A673 (cell line): ENCODE results near the gene CCDC127. TPM values are rescaled to one million over a fixed set of nuclear protein-coding genes. Genes with fewer than 3 reads are reported as not detected.

ENCODE experiments used
- BruUV-seq: library from RNA; stranded (reverse); fragments of 400-500 nt; replicated peaks from 2 replicates; lab custom pipeline; 2021; lab: Mats Ljungman, UMichigan
- CTCF ChIA-PET: fragments of 300-600 bp; sonication (Branson Sonifier 250); formaldehyde crosslinking; loops from one replicate; lab custom pipeline; 2022; ENCODE audit warnings: antibody characterized with exemption; lab: Charles Lee
- POLR2A ChIA-PET: fragments of 300-600 bp; sonication (Branson Sonifier 250); formaldehyde crosslinking; loops from one replicate; lab custom pipeline; 2022; ENCODE audit warnings: antibody characterized with exemption; ENCODE audit not compliant: low non-redundant PET; lab: Charles Lee
- DNase-seq: peaks from one replicate; pipeline ENCODE4 v3.0.0-alpha.2; 2015; ENCODE audit warnings: low spot score
- H3K27ac ChIP-seq: fragments of 200-600 bp; sonication (generic); 2 replicates; pipeline ENCODE4 v1.5.1; 2016; ENCODE audit warnings: mixed run types, low read depth, mild to moderate bottlenecking, mixed read lengths, antibody characterized with exemption, low read length; ENCODE audit not compliant: poor library complexity, severe bottlenecking
- H3K27me3 ChIP-seq: fragments of 200-600 bp; sonication (generic); replicated peaks from 2 replicates; pipeline ENCODE4 v1.6.1; 2017; ENCODE audit warnings: mixed run types, low read depth, mild to moderate bottlenecking, mixed read lengths, antibody characterized with exemption, low read length; ENCODE audit not compliant: insufficient read depth, poor library complexity
- H3K36me3 ChIP-seq: fragments of 200-600 bp; sonication (generic); 2 replicates; pipeline ENCODE4 v1.6.1; 2016; ENCODE audit warnings: mixed run types, mild to moderate bottlenecking, mixed read lengths, antibody characterized with exemption, low read length; ENCODE audit not compliant: insufficient read depth, poor library complexity, severe bottlenecking
- H3K4me1 ChIP-seq: fragments of 200-600 bp; sonication (generic); 2 replicates; pipeline ENCODE4 v1.6.1; 2017; ENCODE audit warnings: mixed run types, mild to moderate bottlenecking, mixed read lengths, antibody characterized with exemption, low read length; ENCODE audit not compliant: insufficient read depth, poor library complexity, severe bottlenecking
- H3K4me3 ChIP-seq: fragments of 200-600 bp; sonication (generic); 2 replicates; pipeline ENCODE4 v1.5.1; 2016; ENCODE audit warnings: low read depth, mixed run types, mild to moderate bottlenecking, mixed read lengths, low read length; ENCODE audit not compliant: poor library complexity, severe bottlenecking
- H3K9me3 ChIP-seq: fragments of 200-600 bp; sonication (generic); 2 replicates; pipeline ENCODE4 v1.6.1; 2016; ENCODE audit warnings: mixed run types, low read depth, mild to moderate bottlenecking, mixed read lengths, antibody characterized with exemption, low read length; ENCODE audit not compliant: poor library complexity, severe bottlenecking
- EZH2 ChIP-seq: fragments of 200-600 bp; sonication (generic); IDR thresholded peaks from 2 replicates; pipeline ENCODE4 v1.6.1; 2017; ENCODE audit warnings: borderline replicate concordance, low read depth, mild to moderate bottlenecking, mixed read lengths, antibody characterized with exemption, low read length; ENCODE audit not compliant: poor library complexity, severe bottlenecking
- intact Hi-C: fragments of 100-400 bp; cut with micrococcal nuclease; formaldehyde crosslinking; loops from one replicate; pipeline ENCODE4 v1.10.0; 2022; ENCODE audit not compliant: unreplicated experiment
- total RNA-seq: library from RNA; stranded (reverse); gene quantifications from 2 replicates; pipeline ENCODE4 v1.2.3, GENCODE V29; 2021
- TF ChIP-seq, protein P1 (sequence below): fragments of 300-800, 200-600 bp; sonication (generic); conservative IDR thresholded peaks from 2 replicates; pipeline ENCODE4 v1.5.1; 2017; ENCODE audit warnings: low read depth, mild to moderate bottlenecking, antibody characterized with exemption, low read length, moderate library complexity, mixed read lengths

The CCDC127 gene
- total RNA-seq, 1 experiment from 2014 or later: 8.8 TPM

DNA sequence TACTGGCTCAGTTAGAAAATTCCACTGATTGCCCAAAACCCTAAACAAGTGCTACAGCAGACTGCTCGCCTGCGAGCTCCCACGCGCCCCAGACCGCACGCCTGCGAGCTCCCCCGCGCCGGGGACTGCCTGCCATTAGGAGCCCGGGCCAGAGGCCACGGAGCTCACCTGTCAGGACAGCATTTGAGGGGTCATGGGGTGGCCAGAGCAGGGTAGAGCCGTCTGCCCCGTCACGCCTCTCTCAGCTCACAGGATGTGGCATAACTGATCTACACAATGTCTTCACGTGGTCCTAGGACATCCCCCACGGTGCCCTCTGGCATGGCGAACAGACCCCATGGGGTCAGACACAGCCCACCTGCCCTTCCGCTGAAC lies 55.8 kb downstream of the CCDC127 start:
- ChIA-PET CTCF (no interaction called here), POLR2A (no interaction called here)
- intact Hi-C loops: no loop called here
- no TSS peak for BruUV-seq
- DNase-seq: no peak
- no peaks in the 10 kb centered on the region for H3K27me3 ChIP-seq
- no peaks in the 10 kb centered on the region for H3K36me3 ChIP-seq
- H3K4me3 ChIP-seq: no peak overlapping the region
- no peaks in the 10 kb centered on the region for H3K4me1 ChIP-seq
- no peak for TF ChIP-seq EZH2
- TF ChIP-seq, protein P1, sequence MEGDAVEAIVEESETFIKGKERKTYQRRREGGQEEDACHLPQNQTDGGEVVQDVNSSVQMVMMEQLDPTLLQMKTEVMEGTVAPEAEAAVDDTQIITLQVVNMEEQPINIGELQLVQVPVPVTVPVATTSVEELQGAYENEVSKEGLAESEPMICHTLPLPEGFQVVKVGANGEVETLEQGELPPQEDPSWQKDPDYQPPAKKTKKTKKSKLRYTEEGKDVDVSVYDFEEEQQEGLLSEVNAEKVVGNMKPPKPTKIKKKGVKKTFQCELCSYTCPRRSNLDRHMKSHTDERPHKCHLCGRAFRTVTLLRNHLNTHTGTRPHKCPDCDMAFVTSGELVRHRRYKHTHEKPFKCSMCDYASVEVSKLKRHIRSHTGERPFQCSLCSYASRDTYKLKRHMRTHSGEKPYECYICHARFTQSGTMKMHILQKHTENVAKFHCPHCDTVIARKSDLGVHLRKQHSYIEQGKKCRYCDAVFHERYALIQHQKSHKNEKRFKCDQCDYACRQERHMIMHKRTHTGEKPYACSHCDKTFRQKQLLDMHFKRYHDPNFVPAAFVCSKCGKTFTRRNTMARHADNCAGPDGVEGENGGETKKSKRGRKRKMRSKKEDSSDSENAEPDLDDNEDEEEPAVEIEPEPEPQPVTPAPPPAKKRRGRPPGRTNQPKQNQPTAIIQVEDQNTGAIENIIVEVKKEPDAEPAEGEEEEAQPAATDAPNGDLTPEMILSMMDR: no peak
- H3K27ac ChIP-seq: no peak overlapping the region
- no peaks in the 10 kb centered on the region for H3K9me3 ChIP-seq

DNA sequence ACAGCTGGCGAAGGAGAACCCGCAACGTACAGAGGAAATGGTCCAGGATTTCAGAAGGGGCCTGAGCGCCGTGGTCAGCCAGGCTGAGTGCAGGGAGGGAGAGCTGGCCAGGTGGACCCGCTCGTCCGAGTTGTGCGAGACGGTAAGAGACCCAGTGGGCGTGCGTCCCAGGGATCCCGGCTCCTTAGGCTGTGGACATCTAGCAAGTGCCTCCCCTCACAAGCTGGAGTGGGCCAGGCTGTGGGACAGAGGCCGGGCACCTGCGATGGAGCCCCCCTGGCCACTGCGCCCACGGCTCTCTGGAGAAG lies 56.2 kb downstream of the CCDC127 start:
- ChIA-PET POLR2A (no interaction called here), CTCF (no interaction called here)
- H3K27me3 ChIP-seq: no peaks in the 10 kb centered on the region
- H3K9me3 ChIP-seq: no peaks in the 10 kb centered on the region
- TF ChIP-seq, protein P1: no peak
- no peak for TF ChIP-seq EZH2
- H3K36me3 ChIP-seq: no peaks in the 10 kb centered on the region
- H3K27ac ChIP-seq: no peak overlapping the region
- no peak overlapping the region for H3K4me3 ChIP-seq
- no peaks in the 10 kb centered on the region for H3K4me1 ChIP-seq
- DNase-seq: no peak
- intact Hi-C loops: no loop called here
- no TSS peak for BruUV-seq

DNA sequence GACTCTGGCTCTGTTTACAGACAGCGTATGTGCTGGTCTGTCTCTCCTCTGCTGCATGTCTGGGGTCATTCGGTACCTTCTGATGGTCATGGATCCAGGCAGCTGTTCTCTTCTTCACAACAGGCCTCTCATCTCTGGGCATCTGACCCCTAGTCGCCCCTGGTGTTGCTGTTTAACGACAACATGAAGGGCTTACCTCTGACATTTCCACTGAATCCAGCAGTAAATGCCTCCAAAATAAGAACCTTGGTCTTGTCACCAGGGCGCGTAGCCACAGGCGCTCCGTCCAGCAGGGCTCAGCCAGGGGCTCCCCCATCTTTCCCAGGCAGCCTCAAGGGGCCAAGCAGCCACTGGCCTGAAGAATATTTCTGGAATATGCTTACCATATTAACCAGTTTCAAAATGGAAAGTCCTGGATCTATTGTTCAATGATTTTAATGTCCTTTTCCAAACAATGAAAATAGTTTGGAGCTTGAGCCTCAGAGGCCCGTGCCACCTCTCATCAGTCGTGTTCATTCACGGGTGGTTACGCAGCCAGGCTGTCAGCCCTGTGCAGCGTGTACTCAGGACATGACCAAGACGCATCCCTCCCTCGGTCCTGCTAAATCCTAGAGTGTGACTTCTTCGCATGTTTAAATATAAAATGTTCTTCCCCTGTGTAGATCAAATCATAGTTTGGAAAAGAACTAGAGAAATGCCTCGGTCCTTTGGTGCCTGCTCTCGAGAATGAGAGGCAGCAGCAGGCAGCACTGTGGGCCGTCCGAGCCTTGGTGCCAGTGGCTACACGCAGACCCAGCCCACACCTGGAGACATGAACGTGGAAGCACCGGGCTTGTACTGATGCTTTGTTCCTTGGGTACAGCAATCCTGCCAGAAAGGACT lies 56.8 kb downstream of the CCDC127 start:
- Histone ChIP-seq H3K4me1 (no peaks in the 10 kb centered on the region), H3K27me3 (no peaks in the 10 kb centered on the region), H3K9me3 (no peaks in the 10 kb centered on the region), H3K36me3 (no peaks in the 10 kb centered on the region), H3K4me3 (no peak overlapping the region), H3K27ac (no peak overlapping the region)
- CTCF ChIA-PET: no interaction called here
- intact Hi-C loops: no loop called here
- POLR2A ChIA-PET: no interaction called here
- BruUV-seq: no TSS peak
- TF ChIP-seq, protein P1: no peak
- TF ChIP-seq EZH2: no peak
- no peak for DNase-seq
